ENCODE results near the gene FADS6.

The FADS6 gene

GRCh38 chr17:74877592-74878548 is 15.6 kb downstream of the FADS6 start:
- no peak overlapping the region for H3K4me3 ChIP-seq (ENCODE audit: low read depth, low read length)
- DNase-seq (ENCODE audit: low read depth): no peak
- no peak for TF ChIP-seq CTCF (conservative IDR thresholded peaks at IDR 0.05; ENCODE audit: low read depth, low read length)

GRCh38 chr17:74875977-74876593 is 17.3 kb downstream of the FADS6 start:
- no peak overlapping the region for H3K4me3 ChIP-seq (ENCODE audit: low read depth, low read length)
- TF ChIP-seq CTCF (conservative IDR thresholded peaks at IDR 0.05; ENCODE audit: low read depth, low read length): no peak
- DNase-seq (ENCODE audit: low read depth): no peak

GRCh38 chr17:74875155-74875976 is 18.1 kb downstream of the FADS6 start:
- no peak for DNase-seq (ENCODE audit: low read depth)
- no peak for TF ChIP-seq CTCF (conservative IDR thresholded peaks at IDR 0.05; ENCODE audit: low read depth, low read length)
- no peak overlapping the region for H3K4me3 ChIP-seq (ENCODE audit: low read depth, low read length)

- H3K4me3 ChIP-seq (ENCODE audit: low read depth, low read length): no peak overlapping the region
- no peak for DNase-seq (ENCODE audit: low read depth)
- no peak for TF ChIP-seq CTCF (conservative IDR thresholded peaks at IDR 0.05; ENCODE audit: low read depth, low read length)
These were observed 18.8 kb downstream of the FADS6 start for GRCh38 chr17:74874615-74875037.

GRCh38 chr17:74873874-74874614 is 19.4 kb downstream of the FADS6 start:
- no peak for TF ChIP-seq CTCF (conservative IDR thresholded peaks at IDR 0.05; ENCODE audit: low read depth, low read length)
- peak overlapping the region; percentile 80 for H3K4me3 ChIP-seq (ENCODE audit: low read depth, low read length)
- DNase-seq (ENCODE audit: low read depth): no peak
